Keratinocyte (primary cell): ENCODE data around the gene TMBIM6.

Experiments used
- EZH2 ChIP-seq: IDR thresholded peaks from one replicate; pipeline ENCODE4 v1.6.1; 2012; ENCODE audit warnings: inconsistent platforms, mild to moderate bottlenecking, low read length, moderate library complexity
- TF ChIP-seq, protein P1 (sequence below), 3 experiments: IDR thresholded peaks in 1 of 3; conservative IDR thresholded peaks in 1 of 3; optimal IDR thresholded peaks in 1 of 3; 2 replicates in 2 of 3; 3 replicates in 1 of 3; pipeline versions ENCODE3 to v1.5.1; 2011; ENCODE audit warnings: low read length in 3 of 3, mild to moderate bottlenecking in 3 of 3, moderate library complexity in 2 of 3, control low read depth in 1 of 3, inconsistent platforms in 1 of 3; ENCODE audit not compliant: insufficient read depth in 2 of 3; ENCODE audit errors: extremely low read depth in 1 of 3

DNA sequence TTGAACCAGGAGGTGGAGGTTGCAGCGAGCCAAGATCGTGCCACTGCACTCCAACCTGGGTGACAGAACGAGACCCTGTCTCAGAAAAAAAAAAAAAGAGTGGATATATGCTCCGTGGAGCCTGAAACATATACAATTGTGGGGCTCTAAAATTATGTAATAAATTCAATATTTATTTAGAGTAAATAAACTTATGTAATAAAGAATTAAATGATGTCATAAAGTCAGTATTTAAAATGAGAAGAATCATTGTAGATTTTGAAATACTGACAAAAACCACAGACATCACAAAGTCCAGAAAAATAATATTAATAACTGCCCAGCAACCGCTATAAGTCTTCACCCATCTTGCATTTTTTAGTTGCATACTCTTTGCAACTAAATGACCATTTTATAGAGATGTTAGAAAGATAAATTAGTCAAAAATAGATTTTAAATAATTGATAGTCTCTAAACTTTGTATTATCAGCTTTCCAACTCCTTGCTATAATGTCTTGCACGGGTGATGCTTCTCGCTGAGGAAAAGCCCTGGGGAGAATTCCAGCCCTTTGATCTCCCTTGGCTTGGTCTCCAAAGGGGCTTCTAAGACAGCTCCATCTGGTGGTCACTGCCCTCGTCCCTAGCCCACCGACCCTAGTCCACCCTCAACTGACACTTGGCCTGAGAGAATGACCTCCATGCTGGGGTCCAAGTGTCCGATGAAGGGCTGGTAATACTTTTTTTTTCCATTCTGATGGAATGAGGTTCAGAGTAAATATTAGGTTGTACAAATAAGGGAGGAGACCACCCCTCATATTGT, 7.9 kb upstream of the TMBIM6 start:
- TF ChIP-seq, protein P1, sequence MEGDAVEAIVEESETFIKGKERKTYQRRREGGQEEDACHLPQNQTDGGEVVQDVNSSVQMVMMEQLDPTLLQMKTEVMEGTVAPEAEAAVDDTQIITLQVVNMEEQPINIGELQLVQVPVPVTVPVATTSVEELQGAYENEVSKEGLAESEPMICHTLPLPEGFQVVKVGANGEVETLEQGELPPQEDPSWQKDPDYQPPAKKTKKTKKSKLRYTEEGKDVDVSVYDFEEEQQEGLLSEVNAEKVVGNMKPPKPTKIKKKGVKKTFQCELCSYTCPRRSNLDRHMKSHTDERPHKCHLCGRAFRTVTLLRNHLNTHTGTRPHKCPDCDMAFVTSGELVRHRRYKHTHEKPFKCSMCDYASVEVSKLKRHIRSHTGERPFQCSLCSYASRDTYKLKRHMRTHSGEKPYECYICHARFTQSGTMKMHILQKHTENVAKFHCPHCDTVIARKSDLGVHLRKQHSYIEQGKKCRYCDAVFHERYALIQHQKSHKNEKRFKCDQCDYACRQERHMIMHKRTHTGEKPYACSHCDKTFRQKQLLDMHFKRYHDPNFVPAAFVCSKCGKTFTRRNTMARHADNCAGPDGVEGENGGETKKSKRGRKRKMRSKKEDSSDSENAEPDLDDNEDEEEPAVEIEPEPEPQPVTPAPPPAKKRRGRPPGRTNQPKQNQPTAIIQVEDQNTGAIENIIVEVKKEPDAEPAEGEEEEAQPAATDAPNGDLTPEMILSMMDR (optimal IDR thresholded peaks at IDR 0.05 in 1 of 3, IDR thresholded peaks at IDR 0.05 in 1 of 3, conservative IDR thresholded peaks at IDR 0.05 in 1 of 3; ENCODE audit: extremely low read depth in 1 of 3, insufficient read depth in 2 of 3, low read length in 3 of 3) = no peak
- TF ChIP-seq EZH2 = no peak
